GM19463 (cell line): ENCODE measurements around the gene SNRPB.
"Not testable (repeated sequence)": the region's sequence is repeated elsewhere in the genome, so short reads cannot be mapped to it uniquely, and the experiment has no call there.

ENCODE experiments used
- ATAC-seq: cut with Tn5 transposase; IDR thresholded peaks from one replicate; pipeline ENCODE4 v1.9.1; 2021; ENCODE audit warnings: mild to moderate bottlenecking, moderate library complexity; ENCODE audit not compliant: unreplicated experiment

The SNRPB gene

DNA sequence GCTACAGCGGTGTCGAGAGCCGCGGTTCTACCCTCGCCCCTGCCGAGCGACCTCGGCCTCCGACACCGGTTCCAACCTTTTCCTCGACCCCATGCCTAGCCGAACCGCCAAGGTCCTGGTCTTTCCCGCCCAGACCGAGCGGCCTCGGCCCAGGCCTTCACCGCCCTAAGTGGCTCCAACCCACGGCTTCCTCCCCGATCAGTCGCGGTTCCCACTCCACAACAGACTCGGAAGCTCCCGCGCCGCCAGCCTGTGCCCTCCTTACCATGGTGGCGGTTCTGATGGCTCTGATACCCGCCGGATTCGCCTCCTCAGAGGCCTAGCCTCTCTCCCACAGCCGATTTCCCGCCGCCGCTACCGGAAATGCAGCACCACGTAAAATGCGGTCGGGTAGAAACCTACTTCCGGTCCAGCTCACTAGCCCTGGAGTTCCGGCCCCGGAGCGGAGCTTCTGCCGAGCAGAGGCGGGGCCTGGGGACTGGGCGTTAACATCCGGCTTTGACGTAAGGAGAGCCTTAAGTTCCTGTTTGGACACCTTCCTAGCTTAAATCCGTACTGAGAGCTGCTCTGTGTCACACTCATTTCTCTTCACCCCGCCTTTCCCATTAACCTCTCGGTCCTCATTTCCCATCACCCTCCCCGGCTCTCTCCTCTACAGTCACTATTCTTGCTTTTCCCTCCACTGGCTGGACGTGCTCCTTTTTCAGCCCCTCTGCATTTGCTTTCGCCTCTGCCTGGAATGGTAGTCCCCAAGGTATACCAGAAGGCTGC is at the start of gene SNRPB:
TSS of gene SNRPB (minus strand) at position 367 of the 771 bp plus-strand sequence. CDS start at position 268, 99 bp downstream.
- peak; percentile 98 for ATAC-seq

DNA sequence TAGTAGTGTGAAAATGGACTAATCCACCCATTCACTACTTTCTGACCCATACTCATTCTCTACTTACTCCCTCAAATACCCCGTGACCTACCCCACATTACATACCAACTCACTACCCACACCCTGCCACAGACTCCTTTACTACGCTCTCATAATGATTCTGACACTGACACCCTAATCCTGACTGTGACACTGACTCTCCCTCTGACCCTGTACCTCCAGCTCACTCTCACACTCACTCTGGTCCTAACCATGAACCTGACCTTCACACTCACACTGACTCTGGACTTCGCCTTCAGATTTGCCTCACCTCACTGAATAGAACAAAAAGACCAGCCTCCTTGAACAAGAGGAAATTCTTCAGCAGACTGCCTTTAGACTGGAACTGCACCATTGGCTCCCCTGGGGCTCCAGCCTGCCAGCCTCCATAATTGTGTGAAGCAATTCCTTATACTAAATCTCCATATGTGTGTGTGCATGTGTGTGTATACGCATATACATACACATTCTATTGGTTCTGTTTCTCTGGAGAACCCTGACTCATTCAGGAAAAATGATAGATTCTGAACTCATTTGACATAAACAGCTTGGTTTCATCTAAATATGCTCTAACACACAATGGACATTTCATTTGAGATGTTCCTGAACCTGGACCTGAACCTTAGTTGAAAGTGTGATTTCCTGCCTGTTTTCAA is 48.7 kb upstream of the SNRPB start:
- no peak for ATAC-seq

DNA sequence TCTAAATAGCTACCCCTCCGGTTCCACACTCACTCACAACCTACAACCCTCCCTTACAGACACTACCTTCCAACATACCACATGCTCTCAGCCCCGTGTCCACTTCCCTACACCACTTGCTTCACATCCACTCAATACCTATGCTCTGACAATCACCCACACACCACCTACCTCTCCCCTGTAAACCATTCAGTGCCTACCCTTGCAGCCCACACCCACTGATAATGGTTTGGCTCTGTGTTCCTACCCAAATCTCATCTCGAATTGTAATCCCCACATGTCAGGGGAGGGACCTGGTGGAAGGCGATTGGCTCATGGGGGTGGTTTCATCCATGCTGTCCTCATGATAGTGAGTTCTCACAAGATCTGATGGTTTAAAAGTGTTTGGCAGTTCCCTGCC is 48.0 kb upstream of the SNRPB start:
- ATAC-seq, result no peak

DNA sequence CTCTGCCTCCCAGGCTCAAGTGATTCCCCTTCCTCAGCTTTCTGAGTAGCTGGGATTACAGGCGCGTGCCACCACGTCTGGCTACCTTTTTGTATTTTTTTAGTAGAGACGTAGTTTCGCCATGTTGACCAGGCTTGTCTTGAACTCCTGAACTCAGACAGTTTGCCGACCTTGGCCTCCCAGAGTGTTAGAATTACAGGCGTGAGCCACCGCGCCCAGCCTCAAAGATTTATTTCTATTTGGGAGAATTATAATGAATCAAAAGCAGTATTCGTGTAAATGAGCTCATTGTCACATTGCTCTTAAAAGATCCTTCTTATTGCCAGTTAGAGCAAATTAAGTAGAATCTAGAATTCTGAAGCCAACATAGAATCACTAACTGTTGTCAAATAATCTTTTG is 47.5 kb upstream of the SNRPB start:
- no peak for ATAC-seq

DNA sequence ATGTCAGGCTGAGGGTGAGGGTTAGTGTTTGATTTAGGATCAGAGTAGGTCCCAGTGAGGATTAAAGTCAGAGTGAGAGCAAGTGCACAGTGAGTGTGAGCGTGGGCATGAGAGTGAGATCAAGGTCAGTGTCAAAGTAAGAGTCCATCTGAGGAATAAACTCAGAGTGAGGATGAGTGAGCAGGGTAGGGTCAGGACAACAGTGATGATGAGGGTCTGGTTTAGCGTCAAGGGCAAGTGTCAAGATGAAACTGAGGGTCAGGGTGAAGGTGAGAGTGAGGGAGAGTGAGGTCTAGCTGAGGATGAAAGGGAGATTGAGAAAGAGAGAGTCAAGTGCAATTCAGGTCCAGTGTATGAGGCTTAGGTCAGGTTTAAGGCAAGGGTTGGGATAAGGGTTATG is 45.8 kb upstream of the SNRPB start:
- no peak for ATAC-seq

DNA sequence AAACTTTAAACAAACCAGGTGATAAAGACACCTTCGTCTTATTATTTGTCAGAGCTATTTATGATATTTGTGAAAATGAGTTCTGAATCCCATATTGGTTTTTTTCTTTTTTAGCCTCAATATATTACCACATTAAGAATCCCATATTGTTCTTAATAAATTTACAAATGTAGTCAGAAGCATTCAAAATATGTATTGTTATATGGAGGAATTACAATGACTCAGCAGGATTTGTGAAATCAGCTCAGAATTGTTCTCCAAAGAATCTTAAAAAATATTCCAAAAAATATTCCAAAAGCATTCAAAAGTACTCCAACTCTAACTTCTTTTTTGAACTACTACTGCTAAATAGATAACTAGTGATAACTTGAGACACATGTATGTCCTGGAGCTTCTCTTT is 44.6 kb upstream of the SNRPB start:
- no peak for ATAC-seq

DNA sequence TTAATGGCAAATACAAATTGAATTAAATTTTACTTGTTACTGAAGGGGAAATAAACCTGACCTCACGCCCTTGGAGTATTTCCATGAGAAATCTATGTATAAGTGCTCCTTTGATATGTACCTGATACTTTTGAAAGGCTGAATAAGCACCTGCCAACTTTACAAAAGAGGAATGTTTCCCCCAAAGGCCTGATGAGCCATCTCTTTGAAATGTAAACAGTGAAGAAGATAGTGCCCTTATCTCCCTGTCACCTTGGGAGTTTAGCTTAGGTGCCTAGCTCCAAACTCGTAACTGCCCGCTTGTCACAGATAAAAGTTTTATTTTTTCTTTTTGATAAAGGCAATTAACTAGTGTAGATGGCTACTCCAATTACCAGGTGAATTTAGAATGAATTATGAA is 39.2 kb upstream of the SNRPB start:
- ATAC-seq, result no peak

DNA sequence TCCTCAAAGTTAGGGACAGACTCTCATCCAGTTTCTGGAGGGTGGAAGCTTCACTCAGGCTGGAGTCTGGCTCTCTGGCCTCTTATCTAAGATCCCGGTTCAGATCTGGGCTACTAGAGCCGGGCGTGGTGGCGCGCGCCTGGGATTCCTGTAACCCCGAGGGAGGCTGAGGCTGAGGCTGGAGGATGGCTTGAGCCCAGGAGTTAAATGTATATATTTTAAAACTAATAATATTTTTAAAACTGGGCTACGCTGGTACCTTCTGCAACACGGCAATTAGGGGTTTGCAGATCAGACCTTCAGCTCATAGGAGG is 38.8 kb upstream of the SNRPB start:
- no peak for ATAC-seq

DNA sequence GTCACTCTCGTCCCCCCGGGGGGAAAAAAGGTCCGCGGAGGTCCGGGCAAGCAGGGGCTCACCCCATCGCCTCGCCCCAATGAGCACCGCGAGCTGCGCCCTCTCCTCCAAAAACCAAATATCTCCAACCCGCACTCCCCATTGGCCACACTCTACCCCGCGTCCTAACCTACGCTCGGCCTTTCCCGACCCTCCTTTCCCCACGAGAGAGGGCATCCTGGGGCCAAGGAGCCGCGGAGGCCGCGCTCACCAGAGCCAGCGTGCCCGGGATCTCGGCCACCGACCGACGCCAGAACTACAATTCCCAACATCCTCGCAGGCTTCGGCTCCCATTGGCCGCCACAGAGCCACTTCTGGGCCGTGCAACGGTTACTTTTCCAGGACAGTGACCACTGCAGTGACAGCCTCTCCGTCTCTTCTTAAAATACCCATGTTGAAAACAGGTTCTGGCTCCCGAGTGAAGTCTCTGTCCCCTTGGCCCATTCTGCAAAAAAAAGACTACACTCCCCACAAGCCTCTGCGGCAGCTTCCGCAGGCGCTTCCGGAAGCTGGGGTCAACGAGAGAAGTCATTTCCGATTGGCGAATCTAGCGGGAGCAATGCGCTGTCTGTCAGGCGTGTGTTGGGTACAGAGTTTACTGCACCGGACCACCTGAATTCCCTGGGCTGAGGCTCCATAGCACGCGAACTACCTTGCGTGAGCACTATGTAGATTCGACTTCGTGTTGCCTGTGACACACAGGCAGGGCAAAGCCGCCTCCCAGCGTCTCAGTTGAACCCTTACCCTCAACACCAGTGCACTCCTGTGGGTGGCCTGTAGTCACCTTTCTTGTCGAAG is 38.3 kb upstream of the SNRPB start, which contains the start of gene ZNF343:
TSS of gene ZNF343 (minus strand) at position 285 of the 837 bp plus-strand sequence. CDS start 15,020 bp downstream, outside the sequence.
- peak; percentile 93 for ATAC-seq

DNA sequence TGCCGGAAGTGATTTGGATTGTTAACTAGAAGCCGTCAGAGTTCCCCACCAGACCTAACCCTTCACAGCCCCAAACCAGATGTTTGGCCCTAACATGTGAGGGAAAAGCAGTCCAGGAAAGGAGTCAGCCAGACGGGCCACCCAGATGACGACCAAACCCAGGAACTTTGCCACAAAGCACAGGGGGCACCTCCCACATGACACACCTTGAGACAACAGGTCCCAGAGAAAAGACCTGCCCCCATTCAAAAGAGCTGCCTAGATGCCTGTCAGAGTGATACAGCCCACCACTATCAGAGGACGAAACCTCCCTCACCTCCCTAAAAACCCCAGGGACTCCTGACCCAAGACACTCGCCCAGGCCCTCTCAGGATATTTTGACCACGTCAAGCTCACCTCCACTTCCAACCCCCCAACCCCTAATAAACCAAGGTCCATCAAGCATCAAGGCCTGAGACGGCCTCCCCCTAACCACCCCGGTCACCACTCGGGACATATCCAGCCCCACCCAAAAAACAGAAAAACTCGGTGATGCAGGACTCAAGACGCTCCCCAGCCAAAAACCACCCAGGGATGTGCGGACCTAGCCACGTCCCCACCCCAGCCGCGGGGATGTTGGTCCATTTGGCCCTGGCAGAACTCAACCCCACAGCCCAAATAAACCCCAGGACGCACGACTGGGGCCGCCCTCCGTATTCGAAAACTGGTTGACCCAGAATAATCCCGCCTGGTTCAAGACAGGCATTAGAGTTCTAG is 37.5 kb upstream of the SNRPB start:
- peak; percentile 16 for ATAC-seq

DNA sequence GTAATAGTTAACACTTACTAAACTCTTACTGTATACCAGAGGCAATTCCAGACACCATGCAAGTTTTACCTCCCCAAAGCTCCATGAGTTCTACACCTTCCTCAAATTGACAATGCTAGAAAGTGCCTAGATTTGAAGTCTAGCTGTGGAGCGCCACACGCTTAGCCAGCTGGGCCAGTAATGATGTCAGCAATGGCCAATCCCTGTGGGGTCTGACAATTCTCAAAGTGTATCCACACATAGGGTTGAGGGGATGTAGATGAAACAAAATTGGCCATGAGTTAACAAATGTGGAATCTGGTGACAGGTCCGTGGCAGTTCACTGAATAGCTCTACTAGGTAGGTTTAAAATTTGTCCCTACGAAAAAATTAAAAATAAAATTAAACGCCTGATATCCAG is 36.9 kb upstream of the SNRPB start:
- no peak for ATAC-seq

DNA sequence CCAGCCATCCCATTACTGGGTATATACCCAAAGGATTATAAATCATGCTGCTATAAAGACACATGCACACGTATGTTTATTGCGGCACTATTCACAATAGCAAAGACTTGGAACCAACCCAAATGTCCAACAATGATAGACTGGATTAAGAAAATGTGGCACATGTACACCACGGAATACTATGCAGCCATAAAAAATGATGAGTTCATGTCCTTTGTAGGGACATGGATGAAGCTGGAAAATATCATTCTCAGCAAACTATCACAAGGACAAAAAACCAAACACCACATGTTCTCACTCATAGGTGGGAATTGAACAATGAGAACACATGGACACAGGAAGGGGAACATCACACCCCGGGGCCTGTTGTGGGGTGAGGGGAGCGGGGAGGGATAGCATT is 35.8 kb upstream of the SNRPB start:
- ATAC-seq, result not testable (repeated sequence)

DNA sequence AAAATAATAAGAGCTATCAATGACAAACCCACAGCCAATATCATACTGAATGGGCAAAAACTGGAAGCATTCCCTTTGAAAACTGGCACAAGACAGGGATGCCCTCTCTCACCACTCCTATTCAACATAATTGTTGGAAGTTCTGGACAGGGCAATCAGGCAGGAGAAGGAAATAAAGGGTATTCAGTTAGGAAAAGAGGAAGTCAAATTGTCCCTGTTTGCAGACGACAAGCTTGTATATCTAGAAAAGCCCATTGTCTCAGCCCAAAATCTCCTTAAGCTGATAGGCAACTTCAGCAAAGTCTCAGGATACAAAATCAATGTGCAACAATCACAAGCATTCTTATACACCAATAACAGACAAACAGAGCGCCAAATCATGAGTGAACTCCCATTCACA is 34.2 kb upstream of the SNRPB start:
- not testable (repeated sequence) for ATAC-seq

DNA sequence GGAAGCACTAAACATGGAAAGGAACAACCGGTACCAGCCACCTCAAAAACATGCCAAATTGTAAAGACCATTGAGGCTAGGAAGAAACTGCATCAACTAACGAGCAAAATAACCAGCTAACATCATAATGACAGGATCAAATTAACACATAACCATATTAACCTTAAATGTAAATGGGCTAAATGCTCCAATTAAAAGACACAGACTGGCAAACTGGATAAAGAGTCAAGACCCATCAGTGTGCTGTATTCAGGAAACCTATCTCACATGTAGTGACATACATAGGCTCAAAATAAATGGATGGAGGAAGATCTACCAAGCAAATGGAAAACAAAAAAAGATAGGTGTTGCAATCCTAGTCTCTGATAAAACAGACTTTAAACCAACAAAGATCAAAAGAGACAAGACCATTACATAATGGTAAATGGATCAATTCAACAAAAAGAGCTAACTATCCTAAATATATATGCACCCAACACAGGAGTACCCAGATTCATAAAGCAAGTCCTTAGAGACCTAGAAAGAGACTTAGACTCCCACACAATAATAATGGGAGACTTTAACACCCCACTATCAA is 32.3 kb upstream of the SNRPB start:
- ATAC-seq, result not testable (repeated sequence)

DNA sequence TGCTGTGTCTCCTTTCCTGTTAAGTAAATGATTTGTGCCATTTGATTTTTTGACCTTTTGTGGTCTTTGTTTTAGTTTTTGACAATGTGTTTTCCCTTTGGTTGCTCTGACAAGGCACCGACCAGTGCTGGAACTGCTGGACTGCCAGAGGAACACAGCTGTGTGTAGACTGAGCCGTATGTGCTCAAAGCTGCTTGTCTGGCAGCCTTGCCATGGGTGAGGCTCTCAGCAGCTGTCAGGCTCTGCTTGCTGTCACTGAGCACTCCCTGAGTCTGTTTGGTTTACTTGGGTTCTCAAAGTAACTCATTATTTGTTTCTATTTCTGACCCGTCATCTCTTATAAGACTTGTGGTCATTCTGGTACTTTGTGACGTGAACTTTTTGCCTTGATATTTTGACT is 15.1 kb upstream of the SNRPB start:
- no peak for ATAC-seq

DNA sequence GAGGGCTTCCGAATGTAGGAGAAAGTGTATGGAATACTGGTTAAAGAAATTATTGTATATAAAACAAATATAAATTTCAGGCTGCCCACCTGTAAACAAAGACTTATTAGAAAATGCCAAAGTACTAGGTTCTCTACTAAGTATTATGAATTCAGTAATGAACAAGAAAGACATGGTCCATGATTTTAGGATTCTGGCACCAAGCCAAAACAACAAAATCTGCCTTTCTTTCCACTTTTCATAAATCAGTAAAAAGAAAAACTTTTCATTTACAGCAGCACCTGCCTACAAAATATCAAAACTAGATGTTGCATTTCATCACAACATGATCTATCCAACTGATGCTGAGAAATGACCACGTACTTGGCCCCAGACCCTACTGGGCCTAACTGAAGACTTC is 14.5 kb upstream of the SNRPB start:
- ATAC-seq, result no peak

DNA sequence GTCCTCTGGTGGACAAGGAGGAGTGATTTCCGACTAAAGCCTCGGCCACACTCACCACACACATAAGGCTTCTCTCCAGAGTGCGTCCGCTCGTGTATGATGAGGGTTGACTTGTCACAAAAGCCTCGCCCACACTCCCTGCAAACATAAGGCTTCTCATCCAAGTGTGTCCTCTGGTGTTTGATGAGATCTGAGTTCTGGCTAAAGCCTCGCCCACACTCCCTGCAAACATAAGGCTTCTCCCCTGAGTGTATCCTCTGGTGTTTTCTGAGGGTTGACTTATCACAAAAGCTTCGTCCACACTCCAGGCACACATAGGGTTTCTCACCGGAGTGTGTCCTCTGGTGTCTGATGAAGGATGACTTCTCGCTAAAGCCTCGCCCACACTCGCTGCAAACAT is 12.9 kb upstream of the SNRPB start:
- no peak for ATAC-seq

DNA sequence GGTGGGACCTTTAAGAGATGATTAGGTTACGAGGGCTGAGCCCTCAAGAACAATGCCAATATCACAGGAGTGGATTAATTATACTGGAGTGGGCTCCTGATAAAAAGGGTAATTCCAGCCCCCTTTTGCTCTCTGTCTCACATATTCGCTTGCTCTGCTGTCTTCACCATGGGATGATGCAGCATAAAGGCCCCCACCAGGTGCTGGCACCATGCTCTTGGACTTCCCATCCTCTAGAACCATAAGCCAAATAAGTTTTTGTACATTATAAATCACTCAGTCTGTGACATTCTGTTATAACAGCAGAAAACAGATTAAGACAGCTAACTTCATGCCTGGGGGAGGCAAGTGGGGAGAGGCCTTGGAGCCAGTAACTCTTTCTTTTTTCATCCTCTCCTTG is 9.8 kb upstream of the SNRPB start:
- no peak for ATAC-seq

DNA sequence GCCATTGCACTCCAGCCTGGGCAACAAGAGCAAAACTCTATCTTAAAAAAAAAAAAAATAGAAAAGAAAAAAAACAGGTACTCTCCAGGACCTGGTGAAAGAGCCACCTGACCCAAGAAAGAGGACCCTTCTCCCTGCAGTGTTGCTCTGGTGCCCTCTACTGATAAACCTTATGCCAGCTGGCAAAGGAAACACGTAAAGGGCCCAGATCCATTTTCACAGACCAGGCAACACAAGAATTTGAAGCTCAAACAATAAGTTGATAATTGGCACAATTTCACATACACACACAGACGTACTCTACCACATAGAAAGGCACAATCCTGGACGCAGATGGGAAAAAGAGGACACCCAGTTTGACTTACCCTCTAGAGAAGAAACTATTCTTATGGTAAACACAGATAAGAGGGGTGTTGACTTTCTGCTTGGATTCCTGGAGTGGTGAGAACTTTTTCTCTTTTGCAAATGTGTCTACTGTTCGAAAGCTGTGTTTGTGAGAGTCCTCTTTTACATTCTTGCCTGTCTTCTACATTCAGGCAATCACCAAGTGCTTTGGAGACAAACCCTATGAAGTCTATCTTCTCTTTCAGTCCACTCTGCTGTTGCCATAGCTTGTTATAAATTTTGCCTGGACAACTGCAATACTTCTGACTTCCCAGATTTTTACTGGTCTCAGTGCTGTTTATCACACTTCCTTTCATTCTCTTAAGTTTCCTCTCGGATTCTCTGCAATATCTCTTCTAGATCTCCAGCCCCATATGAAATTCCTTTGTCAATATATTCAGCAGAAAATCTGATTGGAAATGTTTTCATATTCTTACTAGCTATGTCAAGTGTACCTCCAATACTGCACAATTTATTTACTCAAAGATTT is 6.4 kb upstream of the SNRPB start:
- ATAC-seq, result no peak
